HepG2 (cell line): ENCODE results near the gene NARF. TPM values are rescaled to one million over a fixed set of nuclear protein-coding genes. Genes with fewer than 3 reads are reported as not detected.
A peak's percentile ranks its signal among the peaks of the same experiment; 100 is the strongest.

Source experiments
- CENPT ChIP-seq: sonication (generic); formaldehyde crosslinking; IDR thresholded peaks from 2 replicates; pipeline ENCODE4 v1.8.0; 2022; ENCODE audit warnings: low read depth, mild to moderate bottlenecking, moderate library complexity, missing genetic modification reagents
- ESRRA ChIP-seq: sonication (generic); formaldehyde crosslinking; IDR thresholded peaks from 2 replicates; pipeline ENCODE4 v1.5.1; 2020; ENCODE audit warnings: mild to moderate bottlenecking, low read depth, missing genetic modification reagents
- HNF4G ChIP-seq, 2 experiments: sonication (generic) in 1 of 2; formaldehyde crosslinking in 1 of 2; IDR thresholded peaks; 2 replicates each; pipeline versions ENCODE4 v1.4.0 to v1.6.1; 2011 to 2020; ENCODE audit warnings: borderline replicate concordance in 2 of 2, low read depth in 2 of 2, mild to moderate bottlenecking in 2 of 2, low read length in 1 of 2, missing genetic modification reagents in 1 of 2, moderate library complexity in 1 of 2
- NFE2L1 ChIP-seq: sonication (generic); formaldehyde crosslinking; IDR thresholded peaks from 2 replicates; pipeline ENCODE4 v1.4.0; 2020; ENCODE audit warnings: missing genetic modification reagents, mild to moderate bottlenecking, borderline replicate concordance
- NR1H2 ChIP-seq: sonication (generic); formaldehyde crosslinking; IDR thresholded peaks from 2 replicates; pipeline ENCODE4 v1.8.1; 2022; ENCODE audit warnings: low read depth, missing genetic modification reagents, borderline replicate concordance
- PHB2 ChIP-seq: fragments of 450-650 bp; IDR thresholded peaks from 2 replicates; pipeline ENCODE4 v1.6.1; 2018; ENCODE audit not compliant: partially characterized antibody
- REL ChIP-seq: sonication (generic); formaldehyde crosslinking; conservative IDR thresholded peaks from 2 replicates; pipeline ENCODE4 v1.8.0; 2022; ENCODE audit warnings: mild to moderate bottlenecking, missing genetic modification reagents, moderate library complexity
- REXO4 ChIP-seq: sonication (generic); formaldehyde crosslinking; IDR thresholded peaks from 2 replicates; pipeline ENCODE4 v1.8.0; 2022; ENCODE audit warnings: missing genetic modification reagents, mild to moderate bottlenecking, borderline replicate concordance
- SMYD3 ChIP-seq: sonication (generic); formaldehyde crosslinking; IDR thresholded peaks from 2 replicates; pipeline ENCODE4 v1.8.1; 2023; ENCODE audit warnings: mild to moderate bottlenecking, missing genetic modification reagents
- THYN1 ChIP-seq: sonication (generic); formaldehyde crosslinking; IDR thresholded peaks from 2 replicates; pipeline ENCODE4 v1.8.1; 2023; ENCODE audit warnings: low read depth, mild to moderate bottlenecking, moderate library complexity, missing genetic modification reagents, borderline replicate concordance
- ZNF207 ChIP-seq: fragments of 450-650 bp; IDR thresholded peaks from 2 replicates; pipeline ENCODE4 v1.6.1; 2016; ENCODE audit warnings: antibody characterized with exemption, borderline replicate concordance
- ZNF260 ChIP-seq: sonication (generic); formaldehyde crosslinking; IDR thresholded peaks from 2 replicates; pipeline ENCODE4 v1.4.0; 2020; ENCODE audit warnings: missing genetic modification reagents, low read depth, mild to moderate bottlenecking, borderline replicate concordance
- ZNF550 ChIP-seq: sonication (generic); formaldehyde crosslinking; IDR thresholded peaks from 2 replicates; pipeline ENCODE4 v1.4.0; 2020; ENCODE audit warnings: mild to moderate bottlenecking, missing genetic modification reagents, borderline replicate concordance
- polyA plus RNA-seq, 8 experiments: library from polyadenylated mRNA; depleted of rRNA in 3 of 8; stranded (reverse) in 7 of 8; unstranded in 1 of 8; fragments of >200 nt; fragmentation: Illumina TruSeq in 4 of 8; extraction: Trizol in 4 of 8; gene quantifications; 2 replicates each; pipeline versions ENCODE4 v1.2.1 to v1.2.3, GENCODE V29; 2011 to 2016; ENCODE audit warnings: low read depth in 4 of 8, missing spikeins in 1 of 8, mixed read lengths in 1 of 8; ENCODE audit not compliant: insufficient read depth in 1 of 8
- total RNA-seq, 5 experiments: library from RNA; depleted of rRNA; stranded (reverse); fragments of >200 nt; fragmentation: Illumina TruSeq; extraction: Trizol; gene quantifications; 2 replicates each; pipeline ENCODE4 v1.2.3, GENCODE V29; 2016; ENCODE audit warnings: low read depth in 1 of 5
- TF ChIP-seq, protein P1 (sequence below), 2 experiments: sonication (generic) in 1 of 2; formaldehyde crosslinking in 1 of 2; IDR thresholded peaks; 2 replicates each; pipeline versions ENCODE4 v1.5.1 to v1.6.1; 2011 to 2020; ENCODE audit warnings: borderline replicate concordance in 1 of 2, low read depth in 1 of 2, low read length in 1 of 2, mild to moderate bottlenecking in 1 of 2, missing genetic modification reagents in 1 of 2, moderate library complexity in 1 of 2
- TF ChIP-seq, protein P2 (sequence below): sonication (generic); formaldehyde crosslinking; IDR thresholded peaks from 2 replicates; pipeline ENCODE4 v1.4.0; 2020; ENCODE audit warnings: mild to moderate bottlenecking, missing genetic modification reagents
- TF ChIP-seq, protein P3 (sequence below): sonication (generic); formaldehyde crosslinking; IDR thresholded peaks from 2 replicates; pipeline ENCODE4 v1.9.0; 2021; ENCODE audit warnings: mild to moderate bottlenecking, missing genetic modification reagents

Gene NARF
- total and polyA plus RNA-seq, 2 of the 13 experiments (the other 11 are each of a cell fraction or from before 2014, with no cell fraction given): 61.1 to 144 TPM

DNA sequence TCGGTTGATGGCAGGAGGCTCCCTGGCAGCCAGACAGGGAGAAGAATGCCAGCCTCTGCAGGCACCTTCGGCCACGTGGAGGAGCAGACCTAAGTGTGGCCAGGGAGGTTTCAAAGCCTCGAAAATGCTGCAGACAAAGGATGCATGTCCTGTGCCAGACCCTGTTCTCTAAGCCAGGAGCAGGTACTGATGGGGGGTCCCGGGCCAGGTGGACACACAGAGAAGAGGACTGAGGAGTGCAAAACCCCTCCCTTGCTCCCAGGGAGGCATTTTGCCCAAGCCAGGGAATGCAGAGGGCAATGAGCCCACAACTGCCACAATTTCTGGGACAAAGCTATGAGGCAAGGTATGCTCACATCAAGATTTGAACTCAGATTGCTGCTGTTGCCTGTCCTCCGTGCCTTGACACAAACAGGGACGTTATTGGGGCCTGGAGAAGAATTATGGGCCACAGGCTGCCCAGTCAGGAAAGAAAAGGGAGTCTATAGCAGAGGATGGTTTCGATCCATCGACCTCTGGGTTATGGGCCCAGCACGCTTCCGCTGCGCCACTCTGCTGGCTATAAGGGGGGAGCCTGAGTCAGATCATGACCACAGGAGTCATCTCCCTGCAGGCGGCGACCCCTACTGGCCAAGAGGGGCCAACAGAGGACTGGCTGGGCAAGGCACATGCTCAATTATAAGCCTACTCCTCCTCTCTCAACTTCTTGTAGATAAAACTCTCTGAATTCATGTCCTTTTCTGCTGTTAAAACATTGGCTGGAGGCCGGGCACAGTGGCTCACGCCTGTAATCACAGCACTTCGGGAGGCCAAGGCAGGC lies 35.9 kb downstream of the NARF start (continued):
- TF ChIP-seq NFE2L1 (CRISPR knock-in tag): 0 out of 2 replicates have a peak, but pooled peaks have one; percentile 19
- no peak for TF ChIP-seq SMYD3 (CRISPR knock-in tag)
- TF ChIP-seq ZNF260 (CRISPR knock-in tag): no peak
- peak; percentile 31; the same call in 1 of the 2 replicates for TF ChIP-seq HNF4G (IDR thresholded peaks at IDR 0.05; ENCODE audit: borderline replicate concordance, low read depth, low read length)
- TF ChIP-seq HNF4G (CRISPR knock-in tag; IDR thresholded peaks at IDR 0.05; ENCODE audit: borderline replicate concordance, low read depth): peak; percentile 28; the same call in 1 of the 2 replicates
- no peak for TF ChIP-seq REXO4 (CRISPR knock-in tag)
- no peak for TF ChIP-seq REL
- no peak for TF ChIP-seq ZNF207
- no peak for TF ChIP-seq NR1H2 (CRISPR knock-in tag)
- TF ChIP-seq CENPT (CRISPR knock-in tag): no peak
- TF ChIP-seq, protein P1, sequence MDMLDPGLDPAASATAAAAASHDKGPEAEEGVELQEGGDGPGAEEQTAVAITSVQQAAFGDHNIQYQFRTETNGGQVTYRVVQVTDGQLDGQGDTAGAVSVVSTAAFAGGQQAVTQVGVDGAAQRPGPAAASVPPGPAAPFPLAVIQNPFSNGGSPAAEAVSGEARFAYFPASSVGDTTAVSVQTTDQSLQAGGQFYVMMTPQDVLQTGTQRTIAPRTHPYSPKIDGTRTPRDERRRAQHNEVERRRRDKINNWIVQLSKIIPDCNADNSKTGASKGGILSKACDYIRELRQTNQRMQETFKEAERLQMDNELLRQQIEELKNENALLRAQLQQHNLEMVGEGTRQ (IDR thresholded peaks at IDR 0.05; ENCODE audit: low read depth, low read length): peak; percentile 22; the same call in 1 of the 2 replicates
- TF ChIP-seq, protein P1 (CRISPR knock-in tag; IDR thresholded peaks at IDR 0.05; ENCODE audit: borderline replicate concordance): peak; percentile 60; the same call in 1 of the 2 replicates
- TF ChIP-seq, protein P2, sequence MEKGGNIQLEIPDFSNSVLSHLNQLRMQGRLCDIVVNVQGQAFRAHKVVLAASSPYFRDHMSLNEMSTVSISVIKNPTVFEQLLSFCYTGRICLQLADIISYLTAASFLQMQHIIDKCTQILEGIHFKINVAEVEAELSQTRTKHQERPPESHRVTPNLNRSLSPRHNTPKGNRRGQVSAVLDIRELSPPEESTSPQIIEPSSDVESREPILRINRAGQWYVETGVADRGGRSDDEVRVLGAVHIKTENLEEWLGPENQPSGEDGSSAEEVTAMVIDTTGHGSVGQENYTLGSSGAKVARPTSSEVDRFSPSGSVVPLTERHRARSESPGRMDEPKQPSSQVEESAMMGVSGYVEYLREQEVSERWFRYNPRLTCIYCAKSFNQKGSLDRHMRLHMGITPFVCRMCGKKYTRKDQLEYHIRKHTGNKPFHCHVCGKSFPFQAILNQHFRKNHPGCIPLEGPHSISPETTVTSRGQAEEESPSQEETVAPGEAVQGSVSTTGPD (CRISPR knock-in tag): 0 out of 2 replicates have a peak, but pooled peaks have one; percentile 58
- no peak for TF ChIP-seq THYN1
- 0 out of 2 replicates have a peak, but pooled peaks have one; percentile 46 for TF ChIP-seq ZNF550 (CRISPR knock-in tag)
- peak; percentile 87 for TF ChIP-seq ESRRA (CRISPR knock-in tag)
- TF ChIP-seq PHB2: no peak
- TF ChIP-seq, protein P3, sequence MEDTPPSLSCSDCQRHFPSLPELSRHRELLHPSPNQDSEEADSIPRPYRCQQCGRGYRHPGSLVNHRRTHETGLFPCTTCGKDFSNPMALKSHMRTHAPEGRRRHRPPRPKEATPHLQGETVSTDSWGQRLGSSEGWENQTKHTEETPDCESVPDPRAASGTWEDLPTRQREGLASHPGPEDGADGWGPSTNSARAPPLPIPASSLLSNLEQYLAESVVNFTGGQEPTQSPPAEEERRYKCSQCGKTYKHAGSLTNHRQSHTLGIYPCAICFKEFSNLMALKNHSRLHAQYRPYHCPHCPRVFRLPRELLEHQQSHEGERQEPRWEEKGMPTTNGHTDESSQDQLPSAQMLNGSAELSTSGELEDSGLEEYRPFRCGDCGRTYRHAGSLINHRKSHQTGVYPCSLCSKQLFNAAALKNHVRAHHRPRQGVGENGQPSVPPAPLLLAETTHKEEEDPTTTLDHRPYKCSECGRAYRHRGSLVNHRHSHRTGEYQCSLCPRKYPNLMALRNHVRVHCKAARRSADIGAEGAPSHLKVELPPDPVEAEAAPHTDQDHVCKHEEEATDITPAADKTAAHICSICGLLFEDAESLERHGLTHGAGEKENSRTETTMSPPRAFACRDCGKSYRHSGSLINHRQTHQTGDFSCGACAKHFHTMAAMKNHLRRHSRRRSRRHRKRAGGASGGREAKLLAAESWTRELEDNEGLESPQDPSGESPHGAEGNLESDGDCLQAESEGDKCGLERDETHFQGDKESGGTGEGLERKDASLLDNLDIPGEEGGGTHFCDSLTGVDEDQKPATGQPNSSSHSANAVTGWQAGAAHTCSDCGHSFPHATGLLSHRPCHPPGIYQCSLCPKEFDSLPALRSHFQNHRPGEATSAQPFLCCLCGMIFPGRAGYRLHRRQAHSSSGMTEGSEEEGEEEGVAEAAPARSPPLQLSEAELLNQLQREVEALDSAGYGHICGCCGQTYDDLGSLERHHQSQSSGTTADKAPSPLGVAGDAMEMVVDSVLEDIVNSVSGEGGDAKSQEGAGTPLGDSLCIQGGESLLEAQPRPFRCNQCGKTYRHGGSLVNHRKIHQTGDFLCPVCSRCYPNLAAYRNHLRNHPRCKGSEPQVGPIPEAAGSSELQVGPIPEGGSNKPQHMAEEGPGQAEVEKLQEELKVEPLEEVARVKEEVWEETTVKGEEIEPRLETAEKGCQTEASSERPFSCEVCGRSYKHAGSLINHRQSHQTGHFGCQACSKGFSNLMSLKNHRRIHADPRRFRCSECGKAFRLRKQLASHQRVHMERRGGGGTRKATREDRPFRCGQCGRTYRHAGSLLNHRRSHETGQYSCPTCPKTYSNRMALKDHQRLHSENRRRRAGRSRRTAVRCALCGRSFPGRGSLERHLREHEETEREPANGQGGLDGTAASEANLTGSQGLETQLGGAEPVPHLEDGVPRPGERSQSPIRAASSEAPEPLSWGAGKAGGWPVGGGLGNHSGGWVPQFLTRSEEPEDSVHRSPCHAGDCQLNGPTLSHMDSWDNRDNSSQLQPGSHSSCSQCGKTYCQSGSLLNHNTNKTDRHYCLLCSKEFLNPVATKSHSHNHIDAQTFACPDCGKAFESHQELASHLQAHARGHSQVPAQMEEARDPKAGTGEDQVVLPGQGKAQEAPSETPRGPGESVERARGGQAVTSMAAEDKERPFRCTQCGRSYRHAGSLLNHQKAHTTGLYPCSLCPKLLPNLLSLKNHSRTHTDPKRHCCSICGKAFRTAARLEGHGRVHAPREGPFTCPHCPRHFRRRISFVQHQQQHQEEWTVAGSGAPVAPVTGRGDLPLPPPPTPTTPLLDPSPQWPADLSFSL (CRISPR knock-in tag): peak; percentile 26; the same call in 1 of the 2 replicates
